GM10248 (cell line): ENCODE results near the gene ZBTB12.
"Not testable (repeated sequence)": the region's sequence is repeated elsewhere in the genome, so short reads cannot be mapped to it uniquely, and the experiment has no call there.

ENCODE experiments used
- CTCF ChIA-PET: fragments of 300-600 bp; sonication (Branson Sonifier 250); formaldehyde crosslinking; extraction: SDS; loops from one replicate; lab custom pipeline; 2021; ENCODE audit warnings: antibody characterized with exemption; lab: Yijun Ruan, JAX
- POLR2A ChIA-PET: fragments of 350-650 bp; sonication (Branson Sonifier 250); formaldehyde crosslinking; extraction: SDS; loops from one replicate; lab custom pipeline; 2020; ENCODE audit warnings: antibody characterized with exemption; lab: Yijun Ruan, JAX
- DNase-seq: peaks from one replicate; pipeline ENCODE4 v3.0.0; 2012; ENCODE audit errors: extremely low spot score
- TF ChIP-seq, protein P1 (sequence below): IDR thresholded peaks from 2 replicates; pipeline ENCODE4 v1.5.1; 2012; ENCODE audit warnings: mild to moderate bottlenecking, low read depth; ENCODE audit errors: extremely low read depth, missing control alignments, control extremely low read depth

The ZBTB12 gene

DNA sequence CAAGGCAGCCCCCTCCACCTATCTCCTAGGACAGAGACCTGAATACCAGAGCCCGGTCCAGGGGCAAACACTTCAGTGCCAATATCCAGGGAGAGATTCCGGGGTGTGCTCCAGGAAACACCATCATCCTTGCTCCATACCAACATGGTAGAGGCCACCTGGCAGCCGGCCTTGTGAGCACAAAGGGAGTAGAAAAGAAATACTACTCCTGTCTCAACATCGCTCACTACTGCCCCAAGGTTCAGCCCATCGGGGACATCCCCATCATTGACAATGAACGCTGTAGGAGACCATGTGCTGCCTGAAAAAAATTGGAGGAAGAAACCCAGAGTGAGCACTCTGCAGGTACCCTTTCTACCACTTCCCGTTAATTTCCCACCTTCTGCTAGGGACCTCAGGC is 40.7 kb downstream of the ZBTB12 start:
- ChIA-PET POLR2A (no interaction called here), CTCF (no interaction called here)
- TF ChIP-seq, protein P1, sequence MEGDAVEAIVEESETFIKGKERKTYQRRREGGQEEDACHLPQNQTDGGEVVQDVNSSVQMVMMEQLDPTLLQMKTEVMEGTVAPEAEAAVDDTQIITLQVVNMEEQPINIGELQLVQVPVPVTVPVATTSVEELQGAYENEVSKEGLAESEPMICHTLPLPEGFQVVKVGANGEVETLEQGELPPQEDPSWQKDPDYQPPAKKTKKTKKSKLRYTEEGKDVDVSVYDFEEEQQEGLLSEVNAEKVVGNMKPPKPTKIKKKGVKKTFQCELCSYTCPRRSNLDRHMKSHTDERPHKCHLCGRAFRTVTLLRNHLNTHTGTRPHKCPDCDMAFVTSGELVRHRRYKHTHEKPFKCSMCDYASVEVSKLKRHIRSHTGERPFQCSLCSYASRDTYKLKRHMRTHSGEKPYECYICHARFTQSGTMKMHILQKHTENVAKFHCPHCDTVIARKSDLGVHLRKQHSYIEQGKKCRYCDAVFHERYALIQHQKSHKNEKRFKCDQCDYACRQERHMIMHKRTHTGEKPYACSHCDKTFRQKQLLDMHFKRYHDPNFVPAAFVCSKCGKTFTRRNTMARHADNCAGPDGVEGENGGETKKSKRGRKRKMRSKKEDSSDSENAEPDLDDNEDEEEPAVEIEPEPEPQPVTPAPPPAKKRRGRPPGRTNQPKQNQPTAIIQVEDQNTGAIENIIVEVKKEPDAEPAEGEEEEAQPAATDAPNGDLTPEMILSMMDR, result no peak
- no peak for DNase-seq

DNA sequence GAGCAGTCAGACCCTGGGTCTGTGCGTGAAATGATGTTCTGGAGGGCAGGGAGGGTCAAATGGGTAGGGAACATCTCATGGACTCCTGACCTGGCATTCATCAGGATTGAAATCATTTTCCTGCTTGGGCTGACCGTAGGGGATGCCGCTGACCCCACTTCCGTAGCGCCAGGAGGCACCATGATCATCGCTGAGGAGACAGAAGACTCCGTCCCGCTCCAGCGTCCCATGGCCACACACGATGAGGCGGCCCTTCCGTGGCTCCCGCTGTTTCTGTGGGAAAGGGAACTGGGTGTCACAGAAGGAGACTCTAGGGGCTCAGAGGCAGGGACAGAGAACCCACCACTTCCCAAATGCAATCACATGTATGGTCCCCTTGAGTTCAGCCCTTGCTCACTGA is 41.5 kb downstream of the ZBTB12 start:
- ChIA-PET CTCF (no interaction called here), POLR2A (interaction anchor here (0.8 to 1.3 kb wide), 2 partner anchors 15 to 21 kb away, joined by 4 read pairs; no protein-coding TSS in a partner anchor)
- TF ChIP-seq, protein P1, result no peak
- no peak for DNase-seq

DNA sequence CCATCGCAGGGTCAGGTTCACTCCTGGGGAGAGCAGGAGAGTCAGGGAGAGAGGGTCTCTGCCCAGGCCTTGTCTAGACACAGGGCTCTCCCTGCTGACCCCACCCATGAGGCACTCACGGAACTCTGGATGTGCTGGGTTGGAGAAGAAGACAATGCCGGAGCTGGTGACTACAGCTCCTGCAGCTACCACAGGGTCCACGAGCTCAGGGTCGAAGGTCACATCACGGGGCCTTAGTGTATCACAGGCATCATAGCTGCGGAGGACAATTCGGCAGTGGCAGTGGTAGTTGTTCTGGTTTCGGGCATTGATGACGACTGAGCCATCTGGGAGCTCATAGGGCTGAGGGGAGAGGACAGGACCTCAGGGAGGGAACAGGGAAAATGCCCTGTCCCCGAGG is 42.0 kb downstream of the ZBTB12 start:
- no peak for DNase-seq
- ChIA-PET POLR2A (interaction anchor here (0.8 to 1.3 kb wide), 2 partner anchors 14 to 21 kb away, joined by 4 read pairs; no protein-coding TSS in a partner anchor), CTCF (interaction anchor here (1.2 kb wide), 1 partner anchor 130 kb away, joined by 4 read pairs; no protein-coding TSS in a partner anchor)
- TF ChIP-seq, protein P1, result no peak

DNA sequence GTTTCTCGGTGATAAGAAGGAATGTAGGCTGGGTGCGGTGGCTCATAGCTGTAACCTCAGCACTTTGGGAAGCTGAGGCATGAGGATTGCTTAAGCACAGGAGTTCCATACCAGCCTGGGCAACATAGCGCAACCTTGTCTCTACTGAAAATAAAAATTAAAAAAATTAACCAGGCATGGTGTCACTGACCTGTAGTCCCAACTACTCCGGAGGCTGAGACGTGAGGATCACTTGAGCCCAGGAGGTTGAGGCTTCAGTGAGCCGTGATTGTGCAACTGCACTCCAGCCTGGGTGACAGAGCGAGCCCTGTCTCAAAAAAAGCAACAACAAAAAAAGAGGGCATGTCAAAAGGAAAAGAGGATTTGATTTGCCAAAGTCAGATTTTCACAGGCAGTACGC is 43.2 kb downstream of the ZBTB12 start:
- POLR2A ChIA-PET, result no interaction called here
- TF ChIP-seq, protein P1, result no peak
- CTCF ChIA-PET, result interaction anchor here (1.0 to 1.4 kb wide), 5 partner anchors 15 to 128 kb away, joined by 3 to 4 read pairs (median 3); no protein-coding TSS in a partner anchor
- DNase-seq, result no peak

DNA sequence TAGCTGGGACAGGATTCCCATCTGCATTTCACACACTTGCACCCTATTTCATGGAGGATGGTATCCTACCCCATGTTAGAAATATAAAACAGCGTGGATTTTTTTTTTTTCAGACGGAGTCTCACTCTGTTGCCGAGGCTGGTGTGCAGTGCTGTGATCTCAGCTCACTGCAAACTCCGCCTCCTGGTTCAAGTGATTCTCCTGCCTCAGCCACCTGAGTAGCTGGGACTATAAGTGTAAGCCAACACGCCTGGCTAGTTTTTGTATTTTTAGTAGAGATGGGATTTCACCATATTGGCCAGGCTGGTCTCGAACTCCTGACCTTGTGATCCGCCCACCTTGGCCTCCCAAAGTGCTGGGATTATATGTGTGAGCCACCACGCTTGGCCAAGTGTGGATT is 44.1 kb downstream of the ZBTB12 start:
- ChIA-PET CTCF (interaction anchor here (1.0 to 1.4 kb wide), 4 partner anchors 14 to 88 kb away, joined by 3 to 4 read pairs (median 3); no protein-coding TSS in a partner anchor), POLR2A (interaction anchor here (1.7 kb wide), 1 partner anchor 21 kb away, joined by 7 read pairs; no protein-coding TSS in a partner anchor)
- DNase-seq, result not testable (repeated sequence)

DNA sequence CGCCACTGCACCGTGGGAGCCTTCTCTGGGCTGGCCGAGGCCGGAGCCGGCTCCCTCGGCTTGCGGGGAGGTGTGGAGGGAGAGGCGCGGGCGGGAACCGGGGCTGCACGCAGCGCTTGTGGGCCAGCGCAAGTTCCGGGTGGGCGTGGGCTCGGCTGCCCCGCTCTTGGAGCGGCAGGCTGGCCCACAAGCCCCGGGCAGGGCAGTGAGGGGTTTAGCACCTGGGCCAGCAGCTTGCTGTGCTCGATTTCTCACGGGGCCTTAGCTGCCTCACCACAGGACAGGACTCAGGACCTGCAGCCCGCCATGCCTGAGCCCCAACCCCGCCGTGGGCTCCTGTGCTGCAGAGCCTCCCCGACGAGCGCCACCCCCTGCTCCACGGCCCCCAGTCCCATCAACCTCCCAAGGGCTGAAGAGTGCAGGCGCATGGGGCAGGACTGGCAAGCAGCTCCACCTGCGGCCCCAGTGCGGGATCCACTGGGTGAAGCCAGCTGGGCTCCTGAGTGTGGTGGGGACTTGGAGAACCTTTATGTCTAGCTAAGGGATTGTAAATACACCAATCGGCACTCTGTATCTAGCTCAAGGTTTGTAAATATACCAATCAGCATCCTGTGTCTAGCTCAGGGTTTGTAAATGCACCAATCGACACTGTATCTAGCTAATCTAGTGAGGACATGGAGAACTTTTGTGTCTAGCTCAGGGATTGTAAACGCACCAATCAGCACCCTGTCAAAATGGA is 49.7 kb downstream of the ZBTB12 start:
- DNase-seq, CTCF ChIA-PET: not testable (repeated sequence)
- POLR2A ChIA-PET, result interaction anchor here (1.0 to 1.2 kb wide), 2 partner anchors 10 to 22 kb away, joined by 5 to 6 read pairs; partner anchors contain the start of gene NEU1

DNA sequence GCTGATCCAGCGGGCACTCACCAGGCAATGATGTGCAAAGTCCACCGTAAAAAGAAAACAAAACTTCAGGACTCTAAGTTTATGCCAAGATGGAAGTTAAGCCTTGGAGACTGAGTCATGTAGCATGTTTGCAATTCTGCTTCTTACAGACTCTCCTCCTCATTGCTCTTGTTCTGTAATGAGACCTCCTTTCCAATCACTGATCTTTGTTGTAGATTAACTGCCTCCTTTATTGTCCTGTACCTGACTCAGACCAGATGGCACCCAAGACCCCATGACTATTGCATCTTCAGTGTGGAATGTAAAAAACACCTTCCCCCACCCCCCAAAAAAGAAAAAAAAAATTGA is 50.4 kb downstream of the ZBTB12 start:
- no peak for DNase-seq
- ChIA-PET CTCF (interaction anchor here (1.8 kb wide), 1 partner anchor 11 kb away, joined by 4 read pairs; the partner anchor contains the start of gene NEU1), POLR2A (interaction anchor here (0.7 to 1.2 kb wide), 3 partner anchors 11 to 35 kb away, joined by 3 to 6 read pairs (median 5); partner anchors contain the start of gene NEU1)
- TF ChIP-seq, protein P1, result no peak
